NCI-H1694 treated with DMSO at 0.1 percent for 48 hours (cell line): ENCODE results near the gene STUM.

ENCODE experiments used
- DNase-seq: peaks from one replicate; lab custom pipeline; 2025; lab: John Stamatoyannopoulos, UW

STUM gene

DNA sequence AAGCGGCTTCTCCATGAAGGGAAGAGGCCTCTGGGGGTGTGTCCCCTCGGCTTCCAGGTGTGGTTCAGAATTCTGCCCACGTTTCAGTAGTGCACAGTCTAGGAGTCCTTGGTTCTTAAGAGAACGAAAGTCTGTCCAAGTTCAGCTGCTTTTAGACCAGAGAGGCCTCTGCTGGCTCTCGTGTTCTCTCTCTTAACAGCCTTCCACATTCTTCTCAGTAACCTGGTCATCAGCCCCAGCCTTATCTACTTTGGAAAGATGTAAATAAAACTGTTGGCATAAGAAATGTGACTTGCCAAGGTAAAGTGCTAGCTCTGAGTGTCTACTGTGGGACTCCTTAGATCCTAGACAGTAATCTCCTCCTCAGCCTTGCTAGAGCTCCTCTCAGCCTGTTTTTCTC lies 15.3 kb upstream of the STUM start:
- DNase-seq: no peak

DNA sequence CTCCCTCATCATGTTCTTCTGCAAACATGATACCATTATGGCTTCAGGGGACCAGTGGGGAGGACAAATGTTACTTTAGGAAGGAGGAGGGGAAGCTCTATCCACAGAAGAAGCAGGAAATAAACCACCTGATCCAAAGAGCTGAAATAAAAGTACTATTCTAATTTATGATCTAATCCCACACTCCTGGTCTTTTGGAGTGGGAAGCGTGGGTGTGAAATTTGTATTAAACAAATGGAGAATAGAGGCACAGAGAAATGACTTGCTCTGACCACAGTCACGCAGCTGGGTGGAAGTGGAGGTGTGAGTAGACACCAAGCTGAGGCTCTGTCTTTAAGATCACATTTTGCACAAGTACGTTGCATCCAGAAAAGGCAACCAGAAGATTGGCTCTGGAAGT lies 14.5 kb upstream of the STUM start:
- DNase-seq: no peak

DNA sequence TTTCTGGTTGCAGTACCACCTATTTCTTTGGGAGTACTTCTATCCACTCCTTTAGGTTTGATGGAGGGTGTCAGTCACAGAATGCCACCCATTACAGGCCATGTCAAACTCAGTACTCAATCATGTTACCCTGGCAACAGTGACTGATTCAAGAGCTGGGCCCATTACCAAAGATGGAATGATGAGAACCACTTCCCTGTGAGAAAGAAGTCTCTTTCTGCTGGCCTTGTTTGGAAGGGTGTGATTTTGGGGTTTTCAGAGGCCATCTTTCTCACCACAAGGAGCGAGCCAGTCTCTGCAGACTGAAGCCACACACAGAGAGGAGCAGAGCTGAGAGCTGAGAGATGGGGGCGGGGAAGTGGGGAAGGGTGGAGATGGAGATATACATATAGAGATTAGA lies 13.9 kb upstream of the STUM start:
- no peak for DNase-seq

DNA sequence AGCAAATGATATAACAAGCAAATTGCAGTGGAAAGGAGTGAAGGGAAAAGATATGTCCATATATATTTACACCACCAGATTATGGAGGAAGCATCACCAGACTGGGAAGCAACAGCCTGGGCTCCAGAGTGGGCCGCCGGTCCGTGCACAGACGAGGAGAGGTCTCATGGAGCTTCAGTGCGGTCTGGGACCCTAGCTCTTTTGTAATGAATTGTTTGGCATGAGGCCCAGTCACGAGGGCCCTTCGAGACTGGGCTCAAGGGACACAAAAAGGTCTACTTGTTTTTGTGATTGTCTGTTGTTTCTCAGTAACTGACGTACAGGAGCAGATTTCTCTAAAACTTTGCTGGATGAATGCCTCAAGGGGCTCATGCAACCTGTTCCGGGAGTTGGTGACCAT lies 12.9 kb upstream of the STUM start:
- DNase-seq: no peak

DNA sequence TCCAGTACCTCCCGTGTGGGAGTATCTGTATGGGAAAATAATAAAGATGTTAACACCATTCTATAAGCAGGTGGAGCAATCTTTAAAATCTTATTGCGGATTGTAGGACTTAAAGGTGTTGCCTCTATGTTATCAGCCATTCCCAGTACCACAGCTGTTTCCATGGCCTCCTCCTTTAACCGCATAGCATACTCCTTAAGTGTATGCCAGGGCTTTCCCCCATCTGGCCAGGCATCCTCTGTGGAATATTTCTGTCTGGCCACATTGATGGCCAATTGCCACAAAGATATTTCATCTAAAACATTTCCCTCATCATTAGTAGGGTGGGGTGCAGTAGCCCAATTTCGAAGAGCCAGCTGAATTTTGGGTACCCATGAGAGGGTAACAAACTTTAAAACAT lies 7.3 kb upstream of the STUM start:
- no peak for DNase-seq

DNA sequence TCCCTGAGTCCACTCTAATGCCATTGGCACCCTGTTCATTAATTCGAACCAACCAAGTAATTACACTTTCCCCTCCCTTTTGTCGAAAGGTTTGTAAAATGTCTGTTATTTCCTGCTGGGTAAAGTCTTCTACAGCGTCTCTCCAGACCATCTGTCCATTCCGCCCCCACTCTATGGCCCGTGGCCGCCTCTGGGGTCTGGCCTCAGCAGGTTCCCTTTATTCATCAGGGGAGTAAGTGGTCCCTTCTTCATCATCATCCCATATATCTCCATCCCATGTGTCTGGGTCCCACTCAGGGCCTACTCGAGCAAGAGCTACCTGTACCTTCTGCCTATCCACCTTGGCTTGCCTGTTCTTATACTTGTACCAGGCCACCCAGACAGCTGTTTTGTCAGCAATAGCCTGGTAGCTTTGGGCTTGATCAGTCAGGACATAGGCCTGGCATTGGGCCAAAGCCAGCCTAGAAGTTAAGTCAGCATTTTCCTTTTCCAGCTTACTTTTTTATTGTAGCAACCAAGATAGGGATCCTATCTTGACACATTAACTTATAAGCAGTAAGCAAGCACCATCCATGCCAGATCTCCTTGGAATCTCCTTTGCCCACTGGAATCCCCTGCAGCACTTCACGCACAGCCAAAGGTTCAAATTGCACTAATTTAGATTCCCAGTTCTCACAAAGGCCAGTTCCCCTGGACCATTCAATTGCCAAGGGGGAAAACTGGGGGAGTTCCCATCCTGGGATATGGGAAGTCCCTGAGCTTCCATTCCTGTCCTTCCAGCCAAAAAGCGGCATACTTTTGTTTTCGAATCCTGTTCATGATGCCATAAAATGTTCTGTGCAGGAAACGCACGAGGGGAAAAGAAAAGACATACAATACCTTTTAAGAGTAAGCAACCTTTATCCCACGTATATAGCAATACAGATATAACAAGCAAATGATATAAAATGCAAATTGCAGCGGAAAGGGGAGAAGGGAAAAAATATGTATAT lies 6.6 kb upstream of the STUM start:
- DNase-seq: no peak

DNA sequence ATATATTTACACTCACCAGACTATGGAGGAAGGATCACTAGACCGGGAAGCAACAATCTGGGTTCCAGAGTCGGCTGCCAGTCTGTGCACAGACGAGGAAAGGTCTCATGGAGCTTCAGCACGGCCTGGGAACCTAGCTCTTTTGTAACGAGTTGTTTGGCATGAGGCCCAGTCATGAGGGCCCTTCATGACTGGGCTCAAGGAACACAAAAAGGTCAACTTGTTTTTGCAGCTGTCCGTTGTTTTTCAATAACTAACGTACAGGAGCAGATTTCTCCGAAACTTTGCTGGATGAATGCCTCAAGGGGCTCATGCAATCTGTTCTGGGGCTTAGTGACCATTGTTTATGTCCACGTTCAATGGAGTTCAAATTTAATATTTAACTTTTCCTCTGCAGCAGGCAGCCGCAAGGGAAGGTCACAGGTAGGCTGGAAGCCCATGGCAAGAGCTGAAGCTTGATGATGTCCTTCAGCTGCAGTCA lies 5.9 kb upstream of the STUM start:
- DNase-seq: no peak

DNA sequence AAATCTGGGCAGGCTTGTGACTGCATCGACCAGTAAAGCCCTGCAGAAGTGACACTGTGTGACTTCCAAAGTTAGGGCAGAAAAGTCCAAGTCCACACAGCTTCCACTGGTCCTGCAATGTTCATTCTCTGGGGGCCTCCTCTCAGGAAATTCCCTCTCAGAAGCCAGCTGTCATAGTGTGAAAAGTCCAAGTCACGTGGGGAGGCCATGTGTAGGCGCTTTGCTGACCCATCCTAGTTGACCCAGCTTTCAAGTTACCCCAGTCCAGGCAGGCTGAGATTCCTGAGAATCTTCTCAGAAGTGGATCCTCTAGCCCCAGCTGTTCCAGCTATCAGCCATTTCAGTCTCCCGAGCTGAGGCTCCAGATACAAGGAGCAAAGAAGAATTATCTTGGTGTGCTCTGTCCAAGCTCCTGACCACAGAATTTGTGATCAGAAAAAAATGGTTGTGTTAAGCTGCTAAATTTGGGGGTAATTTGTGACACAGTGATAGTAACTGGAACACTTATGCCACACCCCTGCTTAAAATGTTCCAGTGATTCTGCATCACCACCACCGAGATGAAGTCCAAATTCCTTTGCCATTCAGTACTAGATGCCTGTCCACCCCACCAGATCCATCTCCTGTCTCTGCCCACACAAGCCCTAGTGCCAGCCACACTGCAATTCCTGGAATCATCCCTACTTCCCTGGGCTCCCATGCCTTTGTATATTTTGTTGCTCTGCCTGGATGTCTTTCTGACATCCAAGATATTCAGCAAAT lies 2.5 kb upstream of the STUM start:
- no peak for DNase-seq

DNA sequence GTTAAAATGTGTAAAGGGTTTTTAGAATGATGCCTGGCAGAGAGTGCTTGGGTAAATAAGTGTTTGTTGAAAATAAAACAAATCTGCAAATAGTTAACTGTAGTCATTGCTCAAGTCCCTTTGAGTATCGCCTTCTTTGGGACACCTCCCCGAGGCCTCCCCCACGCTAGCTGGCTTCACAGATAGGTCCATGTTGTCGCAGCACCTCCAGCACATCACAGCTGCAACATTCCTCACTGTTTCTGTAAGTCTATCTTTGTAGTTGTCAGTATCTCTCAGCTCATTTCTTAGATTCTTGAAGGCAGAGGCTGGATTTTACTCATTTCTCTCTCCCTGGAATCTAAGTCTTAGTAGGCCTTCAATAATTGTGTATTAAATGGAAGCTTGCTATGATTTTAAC lies 1.6 kb upstream of the STUM start:
- DNase-seq: no peak

DNA sequence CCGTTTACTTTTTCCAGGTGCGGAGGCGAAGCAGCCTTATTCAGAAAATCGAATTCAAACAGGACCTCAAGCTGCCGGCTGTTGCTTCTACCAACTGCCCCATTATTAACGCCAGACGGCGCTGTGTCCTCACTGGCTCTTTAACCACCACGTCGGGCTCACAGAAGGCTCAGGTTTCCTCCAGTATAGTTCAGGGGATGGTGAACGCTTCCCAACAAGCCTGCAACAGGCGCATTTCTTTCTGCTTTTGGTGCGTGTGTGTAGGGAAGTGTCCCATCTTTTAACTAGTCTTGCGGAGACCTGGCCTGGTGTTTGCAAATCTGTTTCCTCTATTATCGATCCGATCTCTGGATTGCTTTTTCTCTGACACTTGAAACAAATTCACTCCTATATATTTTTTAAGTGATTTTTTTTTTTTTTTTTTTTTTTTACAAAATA lies 791 bp upstream of the STUM start:
- DNase-seq: peak; percentile 97

DNA sequence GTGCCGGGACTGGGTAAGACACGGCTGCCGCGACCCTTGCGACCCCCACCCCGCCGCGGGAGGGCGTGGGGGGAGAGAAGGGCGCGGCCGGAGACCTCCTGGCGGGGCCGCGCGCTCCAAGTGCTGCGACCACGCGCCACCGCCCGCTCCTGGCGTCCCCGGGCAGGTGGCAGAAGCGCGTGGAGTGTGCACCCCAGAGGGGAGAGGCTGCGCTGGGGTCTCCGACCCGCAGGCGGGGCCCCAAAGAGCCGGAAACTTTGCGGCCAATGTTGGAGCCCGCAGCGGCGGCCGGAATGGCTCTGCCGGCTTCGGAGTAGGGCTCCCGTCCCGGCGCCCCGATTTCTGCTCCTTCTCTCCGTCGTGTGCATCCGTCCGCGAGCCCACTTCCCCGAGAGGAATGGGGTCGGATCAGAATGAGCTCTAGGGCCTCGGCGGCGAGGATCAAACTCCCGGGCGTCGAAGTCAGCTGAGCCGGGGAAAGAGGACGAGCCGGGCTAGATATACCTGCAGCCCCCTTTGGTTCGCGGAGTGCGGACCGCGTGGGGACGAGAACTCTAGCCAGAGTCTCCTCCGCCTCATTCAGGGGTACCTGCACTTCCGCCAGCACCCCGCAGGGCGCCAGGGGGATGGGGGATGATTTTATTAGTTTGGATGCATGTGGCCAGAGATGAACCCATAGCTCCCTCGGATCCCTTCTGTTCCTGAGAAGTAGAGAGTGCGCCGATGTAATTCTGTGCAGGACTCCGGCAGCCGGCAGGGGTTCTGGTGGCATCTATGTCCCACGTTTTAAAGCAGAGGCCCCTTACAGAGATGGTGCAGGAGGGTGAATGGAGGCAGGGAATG lies 751 bp downstream of the STUM start:
- DNase-seq: no peak

DNA sequence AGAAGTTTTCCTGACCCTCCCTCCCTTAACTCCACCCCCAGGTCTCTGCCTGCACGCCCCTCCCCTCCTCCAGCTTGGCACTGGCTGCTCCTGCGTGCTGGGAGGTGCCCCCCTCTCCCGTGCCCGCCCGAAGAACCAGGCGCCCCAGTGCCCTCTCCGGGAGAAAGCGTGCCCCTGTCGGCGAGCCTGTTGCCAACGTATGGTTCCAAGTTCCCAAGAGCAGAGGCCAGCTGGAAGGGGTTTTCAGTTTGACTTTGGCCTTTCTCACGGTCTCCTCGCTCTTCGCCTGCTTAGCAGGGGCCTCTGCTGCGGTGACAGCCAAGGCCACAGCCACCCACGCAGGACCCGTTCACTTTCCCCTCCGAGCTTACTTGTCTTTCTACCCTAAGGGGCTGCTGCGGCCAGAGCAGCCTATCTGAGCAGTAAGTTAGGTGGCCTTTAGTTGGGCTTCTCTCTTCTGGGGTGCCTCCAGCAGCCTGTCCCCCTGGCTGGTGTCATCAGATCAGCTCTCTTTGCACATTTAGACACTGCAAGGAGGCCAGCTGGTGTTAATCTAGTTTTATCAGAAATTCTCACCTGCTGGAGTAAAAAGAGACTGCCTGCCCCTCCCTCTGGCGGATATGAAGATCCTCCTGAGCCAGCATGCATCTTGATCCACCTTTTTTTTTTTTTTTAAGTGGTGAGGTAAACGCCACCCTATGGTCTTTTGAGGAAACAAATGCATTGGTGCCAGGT lies 1.5 kb downstream of the STUM start:
- peak; percentile 62 for DNase-seq

DNA sequence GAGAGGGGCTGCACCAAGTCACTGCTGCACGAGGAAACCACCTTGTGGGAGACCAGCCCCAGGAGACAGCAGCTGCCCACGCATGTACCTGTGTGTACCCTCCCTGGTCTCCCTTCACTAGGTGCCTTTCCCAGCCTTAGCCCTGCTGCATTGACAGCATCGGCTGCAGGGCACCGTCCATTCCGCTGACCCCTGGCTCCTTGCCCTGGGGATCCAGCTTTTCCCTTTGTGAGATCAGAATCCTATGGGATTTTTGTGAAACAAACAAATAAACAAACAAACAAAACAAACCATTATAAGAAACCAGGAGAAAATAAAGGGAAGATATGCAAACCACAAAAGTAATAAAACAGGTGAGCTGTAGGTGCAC lies 2.1 kb downstream of the STUM start:
- DNase-seq: no peak

DNA sequence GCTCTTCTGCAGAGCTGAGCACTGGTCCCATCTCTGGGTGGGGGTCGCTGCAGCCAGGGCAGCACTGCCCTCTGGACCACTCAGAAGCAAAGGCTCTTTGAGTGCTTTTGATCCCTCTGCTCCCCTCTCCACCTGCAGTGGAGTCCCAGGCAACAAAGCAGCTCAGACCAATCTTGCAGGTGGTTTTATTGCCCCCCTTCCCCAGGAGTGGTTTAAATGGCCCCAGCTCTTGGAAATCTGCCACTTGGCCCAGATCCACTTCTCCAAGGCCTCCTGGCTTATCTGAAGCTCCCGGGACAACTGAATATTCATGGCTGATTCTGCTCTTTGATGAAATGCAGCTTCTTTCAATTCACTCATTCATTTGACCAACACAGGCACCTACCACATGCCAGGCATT lies 2.7 kb downstream of the STUM start:
- DNase-seq: no peak

DNA sequence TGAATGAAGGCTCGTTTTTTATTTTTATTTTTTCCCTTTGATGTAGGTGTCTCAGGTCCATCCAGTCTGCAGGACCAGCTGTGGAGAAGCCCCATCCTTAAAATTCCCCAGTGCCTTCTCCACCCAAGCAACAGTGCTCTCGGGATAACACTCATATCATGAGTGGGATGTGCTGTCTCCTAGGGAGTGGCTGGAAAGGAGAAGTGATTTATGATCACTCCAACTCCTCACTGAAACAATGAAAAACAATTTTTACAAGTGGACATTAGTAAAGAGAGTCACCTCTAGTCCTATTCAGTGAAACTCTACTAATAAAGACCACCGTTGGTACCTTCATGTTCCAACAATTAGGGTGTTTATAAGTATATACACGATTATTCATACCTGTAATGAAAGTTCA lies 3.5 kb downstream of the STUM start:
- DNase-seq: no peak

DNA sequence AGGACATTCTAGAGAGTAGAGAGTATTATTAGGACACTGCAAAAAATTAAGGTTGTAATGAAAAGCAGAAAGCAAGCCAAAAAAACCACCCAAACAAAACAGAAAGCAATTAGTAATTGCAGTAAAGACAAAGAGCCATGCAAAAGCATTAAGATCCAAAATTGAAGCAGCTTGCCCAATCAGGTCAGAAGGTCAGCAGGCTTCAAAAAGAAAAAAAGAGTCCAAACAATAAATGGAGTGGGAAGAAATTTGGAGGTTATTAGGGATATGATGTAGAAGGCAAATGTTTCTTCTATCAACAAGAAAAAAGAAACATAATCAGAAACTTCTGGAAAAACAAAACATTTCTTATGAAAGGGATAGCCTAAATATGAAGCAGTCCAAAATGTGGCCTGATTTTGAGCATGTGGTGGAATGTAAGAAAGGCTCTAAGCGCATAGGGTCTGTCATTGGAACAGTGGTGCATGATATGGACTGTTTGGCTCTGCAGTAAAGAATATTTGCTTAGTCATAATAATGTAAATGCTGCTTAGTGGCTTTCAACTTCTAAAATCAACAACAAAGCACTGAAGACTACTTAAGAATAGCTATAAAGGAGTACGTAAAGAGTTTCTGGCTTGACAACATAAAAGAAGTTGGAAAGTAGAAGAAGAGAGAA lies 4.8 kb downstream of the STUM start:
- no peak for DNase-seq

DNA sequence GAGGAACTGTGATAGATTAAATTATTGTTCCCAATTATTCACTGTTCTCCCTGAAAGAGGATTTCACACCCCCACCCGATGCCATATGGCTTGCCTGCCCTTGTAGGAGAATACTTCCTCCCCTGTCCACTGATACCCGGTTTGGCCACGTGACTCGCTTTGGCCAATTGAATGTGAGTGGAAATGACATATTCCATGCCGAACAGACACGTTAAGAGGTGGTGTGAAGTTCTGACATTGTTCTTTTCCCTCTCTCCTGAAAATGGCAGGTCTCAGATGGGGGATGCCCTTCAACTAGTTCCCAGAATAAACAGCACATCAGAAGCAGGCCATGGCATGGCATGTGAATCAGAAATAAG lies 5.3 kb downstream of the STUM start:
- DNase-seq: no peak

DNA sequence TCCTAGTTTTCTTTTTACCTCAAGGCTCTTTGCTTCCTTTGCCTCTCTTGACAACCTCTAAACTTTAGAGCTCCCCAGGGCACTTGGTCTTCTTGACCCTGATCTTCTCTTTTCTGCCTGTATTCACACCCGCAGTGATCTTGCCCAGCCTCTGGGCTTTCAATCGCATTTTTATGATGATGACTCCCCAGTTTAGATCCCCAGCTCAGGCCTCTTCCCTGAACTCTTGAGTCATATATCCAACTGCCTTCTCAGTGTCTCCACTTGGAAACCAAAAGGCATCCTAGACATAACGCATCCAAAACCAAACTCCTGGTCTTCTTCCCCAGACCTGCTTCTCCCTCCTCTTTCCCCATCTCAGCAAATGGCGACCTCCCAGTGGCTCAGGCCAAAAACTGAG lies 6.5 kb downstream of the STUM start:
- DNase-seq: no peak

DNA sequence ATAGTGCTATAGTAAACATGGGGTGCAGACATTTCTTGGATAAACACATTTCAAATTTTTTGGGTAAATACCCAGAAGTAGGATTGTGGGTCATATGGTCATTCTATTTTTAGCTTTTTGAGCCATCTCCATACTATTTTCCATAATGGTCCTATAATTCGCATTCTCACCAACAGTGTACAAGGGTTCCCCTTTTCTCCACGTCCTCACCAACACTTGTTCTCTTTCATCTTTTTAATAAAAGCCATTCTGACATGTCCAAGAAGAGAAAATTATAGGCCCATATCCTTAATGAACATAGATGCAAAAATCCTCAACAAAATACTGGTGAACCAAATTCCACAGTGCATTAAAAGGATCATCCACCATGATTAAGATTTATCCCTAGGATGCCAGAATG lies 8.9 kb downstream of the STUM start:
- no peak for DNase-seq

DNA sequence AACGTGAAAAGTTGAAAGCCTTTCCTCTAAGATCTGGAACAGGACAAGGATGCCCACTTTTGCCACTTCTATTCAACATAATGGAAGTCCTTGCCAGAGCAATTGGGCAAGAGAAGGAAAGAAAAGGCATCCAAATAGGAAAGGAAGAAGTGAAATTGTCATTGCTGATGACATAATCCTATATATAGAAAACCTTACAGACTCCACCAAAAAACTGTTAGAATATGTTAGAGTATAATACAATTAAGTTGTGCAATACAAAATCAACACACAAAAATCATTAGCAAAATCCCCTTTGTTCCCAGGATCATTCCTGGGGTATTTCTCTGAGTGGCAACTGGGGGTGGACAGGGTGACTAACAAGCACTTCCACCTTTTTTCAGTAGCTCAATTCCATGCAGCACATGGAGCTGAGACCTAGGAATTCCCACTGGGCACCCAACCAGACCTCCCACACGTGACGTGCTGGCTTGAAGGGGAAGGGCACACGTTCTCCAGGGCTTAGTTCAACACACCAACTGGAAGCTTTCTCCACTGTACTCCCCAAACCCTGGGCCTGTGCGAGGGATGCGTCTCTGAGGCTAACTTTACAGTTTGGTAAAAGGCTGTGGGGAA lies 9.6 kb downstream of the STUM start:
- no peak for DNase-seq

DNA sequence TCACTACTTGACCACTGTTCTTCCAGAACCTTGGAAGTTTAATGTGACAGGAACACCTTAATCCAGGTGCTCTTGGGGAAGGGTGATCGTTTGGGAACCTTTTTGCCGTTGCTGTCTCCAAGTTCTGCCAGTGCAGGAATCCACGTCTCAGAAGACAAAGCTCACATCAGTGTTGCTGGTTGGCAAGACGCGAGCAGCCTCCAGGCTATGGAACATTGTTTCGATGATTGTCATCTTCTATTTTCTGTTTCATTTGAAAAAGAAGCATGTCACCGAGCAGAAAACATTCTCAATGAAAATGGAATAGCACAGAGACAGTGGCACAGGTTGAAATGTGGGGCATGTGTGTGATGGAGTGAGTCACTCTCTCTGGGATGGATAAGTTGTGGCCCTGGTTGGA lies 11.7 kb downstream of the STUM start:
- no peak for DNase-seq
